Activated CD4-positive, alpha-beta T cell treated with anti-CD3 and anti-CD28 coated beads for 36 hours (primary cell): ENCODE measurements around the gene MATR3. TPM values are rescaled to one million over a fixed set of nuclear protein-coding genes. Genes with fewer than 3 reads are reported as not detected.

Experiments
- ATAC-seq: fragments of 200-7000 bp; cut with Tn5 transposase; one replicate; pipeline ENCODE4 v1.10.0; 2021; ENCODE audit warnings: mild to moderate bottlenecking, moderate library complexity
- CTCF ChIA-PET: fragments of 350-600 bp; sonication (Branson Sonifier 250); formaldehyde crosslinking; loops from one replicate; lab custom pipeline; 2021; ENCODE audit warnings: antibody characterized with exemption; lab: Charles Lee
- POLR2A ChIA-PET: fragments of 350-600 bp; sonication (Branson Sonifier 250); formaldehyde crosslinking; loops from one replicate; lab custom pipeline; 2021; ENCODE audit warnings: antibody characterized with exemption, inconsistent platforms; lab: Charles Lee
- DNase-seq: peaks from one replicate; pipeline ENCODE4 v3.0.0-alpha.2; 2020
- H3K27ac Mint-ChIP-seq: one replicate; pipeline ENCODE4 v1.8.0; 2021; ENCODE audit warnings: mixed read lengths
- H3K27me3 Mint-ChIP-seq: one replicate; pipeline ENCODE4 v1.8.0; 2021; ENCODE audit warnings: mixed read lengths
- H3K36me3 Mint-ChIP-seq: one replicate; pipeline ENCODE4 v1.8.0; 2021; ENCODE audit warnings: low read depth, mixed read lengths
- H3K4me1 Mint-ChIP-seq: one replicate; pipeline ENCODE4 v1.8.0; 2021; ENCODE audit warnings: mixed read lengths
- H3K4me3 Mint-ChIP-seq: one replicate; pipeline ENCODE4 v1.8.0; 2021; ENCODE audit warnings: mild to moderate bottlenecking, moderate library complexity, mixed read lengths
- H3K9me3 Mint-ChIP-seq: one replicate; pipeline ENCODE4 v1.8.0; 2021; ENCODE audit warnings: low read depth, mixed read lengths
- intact Hi-C, 2 experiments: fragments of 100-400 bp; cut with DNase I in 1 of 2; cut with micrococcal nuclease in 1 of 2; formaldehyde crosslinking; loops; one replicate each; pipeline versions ENCODE4 v1.14.2 to v1.15.1; 2022 to 2024; cut with DNase I, micrococcal nuclease
- total RNA-seq, 2 experiments: library from RNA; stranded (reverse); gene quantifications; one replicate each; pipeline ENCODE4 v1.2.3, GENCODE V29; 2021

MATR3 gene
- total RNA-seq, 2 experiments from 2014 or later, result 113 to 133 TPM

GRCh38 chr5:139368613-139369012, 75.1 kb downstream of the MATR3 start:
- ChIA-PET CTCF (interaction anchor here (0.6 to 1.1 kb wide), 3 partner anchors 23 to 137 kb away, joined by 3 to 4 read pairs (median 4); no protein-coding TSS in a partner anchor), POLR2A (interaction anchor here (0.6 kb wide), 1 partner anchor 71 kb away, joined by 4 read pairs; no protein-coding TSS in a partner anchor)
- Mint-ChIP-seq H3K9me3 (no peaks in the 10 kb centered on the region), H3K4me3 (no peak overlapping the region), H3K36me3 (peaks cover 38% of the 10 kb centered on the region), H3K4me1 (peaks cover 17% of the 10 kb centered on the region), H3K27me3 (no peaks in the 10 kb centered on the region), H3K27ac (no peak overlapping the region)
- ATAC-seq (no peak), DNase-seq (no peak)
- intact Hi-C loops, result loop anchor here in 1 of 2 experiments (10.0 kb wide), 1 partner anchor 544 kb away; no protein-coding TSS in a partner anchor

GRCh38 chr5:139369181-139369580, 75.6 kb downstream of the MATR3 start:
- H3K9me3 Mint-ChIP-seq, result no peaks in the 10 kb centered on the region
- ATAC-seq (no peak), DNase-seq (no peak)
- ChIA-PET CTCF (interaction anchor here (0.6 to 1.1 kb wide), 3 partner anchors 22 to 665 kb away, joined by 3 to 4 read pairs (median 3); no protein-coding TSS in a partner anchor), POLR2A (no interaction called here)
- intact Hi-C loops, result loop anchor here in 1 of 2 experiments (10.0 kb wide), 1 partner anchor 544 kb away; no protein-coding TSS in a partner anchor
- H3K27me3 Mint-ChIP-seq, result no peaks in the 10 kb centered on the region
- no peak overlapping the region for H3K4me3 Mint-ChIP-seq
- H3K36me3 Mint-ChIP-seq, result peaks cover 32% of the 10 kb centered on the region
- no peak overlapping the region for H3K27ac Mint-ChIP-seq
- H3K4me1 Mint-ChIP-seq, result peaks cover 12% of the 10 kb centered on the region

DNA sequence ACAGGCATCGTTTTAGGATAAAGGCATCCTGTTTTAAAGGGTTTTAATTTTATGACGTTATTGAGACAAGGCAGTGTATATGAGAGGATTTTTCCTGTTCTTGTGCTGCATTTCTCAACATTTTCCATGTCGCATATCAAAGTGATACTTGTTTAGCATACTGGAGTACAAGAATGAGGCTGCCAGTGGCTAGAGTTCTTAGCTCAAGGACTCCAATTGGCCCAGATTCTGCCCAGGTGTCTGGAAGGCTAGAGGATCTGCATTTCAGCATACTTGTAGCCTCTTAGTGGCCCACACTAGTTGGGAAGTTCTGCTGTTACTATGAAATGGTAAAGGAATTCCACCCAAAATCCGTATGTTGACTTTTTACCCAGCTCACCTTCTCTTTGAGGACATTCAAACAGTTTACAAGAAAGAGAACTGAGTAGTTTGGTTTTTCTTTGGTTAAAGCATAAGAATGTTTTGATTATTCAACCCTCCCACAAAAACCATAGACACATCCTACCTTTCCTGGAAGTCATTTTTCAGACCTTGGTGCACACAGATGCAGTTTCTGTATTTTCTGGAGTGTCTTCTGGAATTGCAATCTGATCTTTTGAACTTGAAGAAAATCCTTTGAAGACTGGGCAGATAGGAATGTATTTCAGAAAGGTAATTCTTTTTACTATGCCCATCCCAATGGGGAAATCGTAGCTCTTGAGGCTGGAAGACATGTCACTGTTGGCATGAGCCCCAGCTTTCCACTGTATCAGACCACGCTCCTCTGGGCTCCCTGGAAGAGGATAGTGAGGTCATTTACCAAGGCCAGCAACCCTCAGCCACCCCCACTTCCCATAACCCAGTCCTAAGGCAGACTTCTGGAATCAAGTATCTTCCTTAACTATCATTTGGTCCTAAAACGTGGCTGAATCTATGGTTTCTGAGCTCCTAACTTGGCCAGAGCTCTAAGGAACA, 78.2 kb downstream of the MATR3 start:
- Mint-ChIP-seq H3K4me1 (peaks cover 12% of the 10 kb centered on the region), H3K36me3 (peaks cover 16% of the 10 kb centered on the region), H3K27me3 (no peaks in the 10 kb centered on the region), H3K4me3 (no peak overlapping the region), H3K9me3 (no peaks in the 10 kb centered on the region), H3K27ac (peak overlapping the region; percentile 64)
- ChIA-PET POLR2A (interaction anchor here (0.6 kb wide), 1 partner anchor 38 kb away, joined by 7 read pairs; no protein-coding TSS in a partner anchor), CTCF (interaction anchor here (0.6 to 2.2 kb wide), 3 partner anchors 17 to 49 kb away, joined by 3 to 8 read pairs (median 4); partner anchors contain the start of gene MZB1)
- peak; percentile 52 for ATAC-seq
- no peak for DNase-seq
- intact Hi-C loops, result no loop called here

DNA sequence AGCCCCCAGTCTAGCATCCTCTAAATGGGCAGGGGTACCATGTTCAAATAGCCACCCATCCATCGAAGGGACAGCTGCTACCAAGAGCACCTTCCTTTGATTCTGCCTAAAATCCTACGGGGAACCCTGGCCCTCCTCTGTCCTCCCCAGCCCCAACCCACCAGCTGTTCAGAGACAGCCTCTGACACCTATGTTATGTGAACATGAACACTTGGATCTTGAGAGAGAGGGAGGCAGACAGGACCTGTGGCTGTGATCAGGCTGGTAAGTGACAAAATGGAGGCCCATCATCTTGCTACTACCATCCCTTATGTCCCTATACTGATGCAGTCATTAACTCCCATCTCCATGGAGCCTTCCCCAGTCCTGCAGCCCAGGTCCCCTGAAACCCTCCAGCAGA, 81.4 kb downstream of the MATR3 start:
- CTCF ChIA-PET, result interaction anchor here (0.8 to 1.1 kb wide), 2 partner anchors 144 to 223 kb away, joined by 3 read pairs; no protein-coding TSS in a partner anchor
- intact Hi-C loops, result no loop called here

GRCh38 chr5:139376364-139376763, 82.8 kb downstream of the MATR3 start:
- POLR2A ChIA-PET, result interaction anchor here (0.6 kb wide), 1 partner anchor 169 kb away, joined by 4 read pairs; no protein-coding TSS in a partner anchor
- Mint-ChIP-seq H3K27me3 (no peaks in the 10 kb centered on the region), H3K27ac (no peak overlapping the region), H3K4me3 (no peak overlapping the region), H3K36me3 (peaks cover 8% of the 10 kb centered on the region), H3K4me1 (peaks cover 9% of the 10 kb centered on the region), H3K9me3 (no peaks in the 10 kb centered on the region)
- DNase-seq (no peak), ATAC-seq (no peak)
- CTCF ChIA-PET, result interaction anchor here (1.1 kb wide), 1 partner anchor 411 kb away, joined by 3 read pairs; no protein-coding TSS in a partner anchor
- intact Hi-C loops, result no loop called here

More for the DNA sequence above, 81.4 kb downstream of the MATR3 start:
- H3K4me3 Mint-ChIP-seq, result no peak overlapping the region
- DNase-seq, result no peak
- peaks cover 10% of the 10 kb centered on the region for H3K36me3 Mint-ChIP-seq
- no peak overlapping the region for H3K27ac Mint-ChIP-seq
- H3K9me3 Mint-ChIP-seq, result no peaks in the 10 kb centered on the region
- ATAC-seq, result no peak
- POLR2A ChIA-PET, result no interaction called here
- no peaks in the 10 kb centered on the region for H3K27me3 Mint-ChIP-seq
- H3K4me1 Mint-ChIP-seq, result peaks cover 12% of the 10 kb centered on the region

DNA sequence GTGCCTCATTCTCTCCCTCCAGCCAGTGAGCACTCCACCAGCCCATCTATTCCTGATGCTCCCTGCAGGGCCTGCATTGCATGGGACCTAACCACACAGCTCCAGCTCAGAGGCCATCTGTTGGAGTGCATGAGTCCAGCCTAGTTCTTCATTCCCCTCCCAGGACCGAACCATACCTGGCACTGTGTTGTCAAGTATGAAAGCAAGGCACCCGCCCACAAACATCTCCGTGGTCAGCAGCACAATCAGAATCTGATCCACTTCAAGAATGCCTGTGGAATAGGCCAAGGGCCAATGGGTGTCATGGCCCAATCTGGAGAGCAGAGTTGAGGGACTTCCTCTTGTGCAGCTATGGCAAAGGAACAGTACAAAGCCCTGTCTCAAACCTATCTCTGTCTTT, 83.7 kb downstream of the MATR3 start:
- ChIA-PET CTCF (interaction anchor here (0.6 kb wide), 1 partner anchor 16 kb away, joined by 3 read pairs; no protein-coding TSS in a partner anchor), POLR2A (interaction anchor here (0.6 kb wide), 1 partner anchor 26 kb away, joined by 7 read pairs; no protein-coding TSS in a partner anchor)
- H3K27me3 Mint-ChIP-seq, result no peaks in the 10 kb centered on the region
- no peak overlapping the region for H3K27ac Mint-ChIP-seq
- DNase-seq (no peak), ATAC-seq (no peak)
- no peaks in the 10 kb centered on the region for H3K9me3 Mint-ChIP-seq
- intact Hi-C loops, result no loop called here
- H3K4me1 Mint-ChIP-seq, result peaks cover under 1% of the 10 kb centered on the region
- no peak overlapping the region for H3K4me3 Mint-ChIP-seq
- peaks cover 4% of the 10 kb centered on the region for H3K36me3 Mint-ChIP-seq

- ATAC-seq, result no peak
- ChIA-PET CTCF (no interaction called here), POLR2A (no interaction called here)
- no peak overlapping the region for H3K27ac Mint-ChIP-seq
- H3K27me3 Mint-ChIP-seq, result no peaks in the 10 kb centered on the region
- H3K9me3 Mint-ChIP-seq, result no peaks in the 10 kb centered on the region
- intact Hi-C loops, result no loop called here
- H3K36me3 Mint-ChIP-seq, result peaks cover 2% of the 10 kb centered on the region
- no peak for DNase-seq
- H3K4me3 Mint-ChIP-seq, result no peak overlapping the region
- no peaks in the 10 kb centered on the region for H3K4me1 Mint-ChIP-seq
Measured at GRCh38 chr5:139378101-139378825, 84.7 kb downstream of the MATR3 start.

DNA sequence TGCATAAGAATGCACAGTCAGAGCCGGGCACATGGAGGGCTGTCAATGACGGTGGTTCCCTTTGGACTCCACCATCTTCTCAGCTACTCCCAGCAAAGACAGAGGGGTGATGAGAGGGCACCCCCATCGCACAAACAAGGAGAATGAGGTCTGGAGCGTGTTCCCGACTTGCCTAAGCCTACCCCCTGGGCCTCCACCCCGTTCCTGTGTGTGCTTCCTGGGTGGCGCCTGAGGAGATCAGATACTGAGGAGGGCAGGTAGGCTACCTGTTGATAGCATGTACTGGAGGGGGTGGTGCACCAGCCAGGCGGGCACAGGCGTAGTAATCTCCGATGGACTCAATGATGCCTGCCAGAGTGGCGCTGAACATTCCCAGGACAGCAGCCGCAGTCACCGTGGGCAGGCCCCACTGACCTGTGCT, 85.4 kb downstream of the MATR3 start:
- no peaks in the 10 kb centered on the region for H3K4me1 Mint-ChIP-seq
- DNase-seq (no peak), ATAC-seq (no peak)
- H3K4me3 Mint-ChIP-seq, result no peak overlapping the region
- H3K27ac Mint-ChIP-seq, result no peak overlapping the region
- H3K36me3 Mint-ChIP-seq, result peaks cover 2% of the 10 kb centered on the region
- POLR2A ChIA-PET, result interaction anchor here (0.6 kb wide), 1 partner anchor 36 kb away, joined by 3 read pairs; no protein-coding TSS in a partner anchor
- no peaks in the 10 kb centered on the region for H3K27me3 Mint-ChIP-seq
- CTCF ChIA-PET, result no interaction called here
- intact Hi-C loops, result no loop called here
- H3K9me3 Mint-ChIP-seq, result no peaks in the 10 kb centered on the region

DNA sequence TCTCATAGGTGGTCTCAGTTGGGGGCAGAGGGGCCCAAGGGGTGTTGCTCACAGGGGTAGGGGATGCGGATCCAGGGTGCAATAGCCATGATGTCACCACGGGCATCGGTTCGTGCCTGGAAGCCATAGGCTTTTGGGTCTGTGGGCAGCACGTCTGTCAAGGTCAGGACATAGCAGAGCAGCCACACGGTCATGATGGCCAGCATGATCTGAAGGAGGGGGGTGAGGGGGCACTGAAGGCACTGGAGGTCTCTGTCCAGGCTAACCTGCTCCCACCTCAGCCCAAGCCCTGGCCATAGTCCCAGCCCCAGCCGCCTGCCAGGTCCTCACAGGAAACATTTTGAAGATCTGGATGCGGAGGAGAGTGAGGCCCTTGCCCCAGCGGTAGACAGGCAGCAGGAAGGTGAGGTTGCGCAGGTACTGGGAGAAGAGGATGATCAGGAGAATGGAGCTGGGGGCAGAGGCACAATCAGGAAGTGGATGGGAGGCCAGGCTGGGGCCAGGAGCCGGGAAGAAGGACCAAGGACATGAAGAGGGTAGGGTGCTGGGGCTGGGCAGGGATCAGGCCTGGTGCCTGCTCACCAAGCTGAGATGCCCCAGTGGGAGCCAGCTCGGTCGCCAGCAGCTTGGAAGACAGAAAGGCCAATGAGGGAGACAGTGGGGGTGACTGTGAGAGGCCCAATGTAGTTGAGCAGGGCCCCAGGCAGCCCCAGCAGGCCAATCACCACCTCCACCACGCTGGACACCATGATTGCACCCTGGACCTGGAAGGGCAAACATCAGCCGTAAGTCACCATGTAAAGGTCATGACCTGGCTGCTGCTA, 86.3 kb downstream of the MATR3 start:
- Mint-ChIP-seq H3K27ac (no peak overlapping the region), H3K9me3 (no peaks in the 10 kb centered on the region), H3K4me3 (no peak overlapping the region), H3K4me1 (peaks cover 7% of the 10 kb centered on the region), H3K36me3 (peaks cover 2% of the 10 kb centered on the region), H3K27me3 (no peaks in the 10 kb centered on the region)
- ATAC-seq, result no peak
- DNase-seq, result no peak
- POLR2A ChIA-PET, result interaction anchor here (0.6 kb wide), 1 partner anchor 35 kb away, joined by 3 read pairs; no protein-coding TSS in a partner anchor
- CTCF ChIA-PET, result no interaction called here
- intact Hi-C loops, result no loop called here
